22Rv1 (cell line): ENCODE results near the gene METTL25.

Experiments used
- ZFX ChIP-seq: fragments of 450-650 bp; IDR thresholded peaks from 2 replicates; pipeline ENCODE4 v1.6.1; 2017; ENCODE audit warnings: antibody characterized with exemption, borderline replicate concordance
- TF ChIP-seq, protein P1 (sequence below): fragments of 450-650 bp; IDR thresholded peaks from 2 replicates; pipeline ENCODE4 v1.5.1; 2017; ENCODE audit warnings: mild to moderate bottlenecking

- TF ChIP-seq, protein P1, sequence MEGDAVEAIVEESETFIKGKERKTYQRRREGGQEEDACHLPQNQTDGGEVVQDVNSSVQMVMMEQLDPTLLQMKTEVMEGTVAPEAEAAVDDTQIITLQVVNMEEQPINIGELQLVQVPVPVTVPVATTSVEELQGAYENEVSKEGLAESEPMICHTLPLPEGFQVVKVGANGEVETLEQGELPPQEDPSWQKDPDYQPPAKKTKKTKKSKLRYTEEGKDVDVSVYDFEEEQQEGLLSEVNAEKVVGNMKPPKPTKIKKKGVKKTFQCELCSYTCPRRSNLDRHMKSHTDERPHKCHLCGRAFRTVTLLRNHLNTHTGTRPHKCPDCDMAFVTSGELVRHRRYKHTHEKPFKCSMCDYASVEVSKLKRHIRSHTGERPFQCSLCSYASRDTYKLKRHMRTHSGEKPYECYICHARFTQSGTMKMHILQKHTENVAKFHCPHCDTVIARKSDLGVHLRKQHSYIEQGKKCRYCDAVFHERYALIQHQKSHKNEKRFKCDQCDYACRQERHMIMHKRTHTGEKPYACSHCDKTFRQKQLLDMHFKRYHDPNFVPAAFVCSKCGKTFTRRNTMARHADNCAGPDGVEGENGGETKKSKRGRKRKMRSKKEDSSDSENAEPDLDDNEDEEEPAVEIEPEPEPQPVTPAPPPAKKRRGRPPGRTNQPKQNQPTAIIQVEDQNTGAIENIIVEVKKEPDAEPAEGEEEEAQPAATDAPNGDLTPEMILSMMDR, result no peak
- TF ChIP-seq ZFX, result no peak
Measured at GRCh38 chr12:82522285-82522684, 164.0 kb downstream of the METTL25 start.
